ENCODE results near the gene COPS7A. TPM values are rescaled to one million over a fixed set of nuclear protein-coding genes. Genes with fewer than 3 reads are reported as not detected.
A peak's percentile ranks its signal among the peaks of the same experiment; 100 is the strongest.
"Not testable (repeated sequence)": the region's sequence is repeated elsewhere in the genome, so short reads cannot be mapped to it uniquely, and the experiment has no call there.

COPS7A gene
- total RNA-seq, 1 donor from 2014 or later = 47.4 TPM

GRCh38 chr12:6700646-6701051, 23.2 kb upstream of the COPS7A start, which contains the start of gene PIANP:
TSS of gene PIANP (minus strand) at chr12:6700815. CDS start at chr12:6698061, 2,754 bp downstream.
- peak; percentile 77 for ATAC-seq
- peak; percentile 72 for DNase-seq (ENCODE audit: low spot score)
- intact Hi-C loops (cut with DNase I) = no loop called here

GRCh38 chr12:6701078-6701768, 22.6 kb upstream of the COPS7A start:
- intact Hi-C loops (cut with DNase I) = no loop called here
- ATAC-seq (peak; percentile 21), DNase-seq (ENCODE audit: low spot score) (no peak)

- intact Hi-C loops (cut with DNase I) = no loop called here
- ATAC-seq (no peak), DNase-seq (ENCODE audit: low spot score) (no peak)
These were observed 20.2 kb upstream of the COPS7A start for GRCh38 chr12:6703631-6704030.

GRCh38 chr12:6708351-6708750, 15.5 kb upstream of the COPS7A start:
- ATAC-seq; intact Hi-C loops (cut with DNase I); DNase-seq (ENCODE audit: low spot score): not testable (repeated sequence)

GRCh38 chr12:6708960-6709394, 14.9 kb upstream of the COPS7A start:
- DNase-seq (ENCODE audit: low spot score) = no peak
- ATAC-seq = no peak
- intact Hi-C loops (cut with DNase I) = no loop called here

GRCh38 chr12:6716031-6716873, 7.6 kb upstream of the COPS7A start:
- DNase-seq (ENCODE audit: low spot score); intact Hi-C loops (cut with DNase I); ATAC-seq: not testable (repeated sequence)

GRCh38 chr12:6716874-6717437, 6.9 kb upstream of the COPS7A start:
- no peak for ATAC-seq

GRCh38 chr12:6722863-6723262, 983 bp upstream of the COPS7A start:
- DNase-seq (ENCODE audit: low spot score) (no peak), ATAC-seq (no peak)
- intact Hi-C loops (cut with DNase I) = no loop called here

More at GRCh38 chr12:6716874-6717437, 6.9 kb upstream of the COPS7A start:
- intact Hi-C loops (cut with DNase I) = no loop called here
- no peak for DNase-seq (ENCODE audit: low spot score)

GRCh38 chr12:6724409-6724797, 557 bp downstream of the COPS7A start:
- no peak for DNase-seq (ENCODE audit: low spot score)
- intact Hi-C loops (cut with DNase I) = no loop called here
- ATAC-seq = peak; percentile 23

GRCh38 chr12:6725350-6725749, 1.5 kb downstream of the COPS7A start:
- intact Hi-C loops (cut with DNase I) = no loop called here
- DNase-seq (ENCODE audit: low spot score) = no peak
- no peak for ATAC-seq

- intact Hi-C loops (cut with DNase I) = no loop called here
- no peak for ATAC-seq
These were observed 5.3 kb downstream of the COPS7A start for GRCh38 chr12:6729186-6729585.

GRCh38 chr12:6730169-6730568, 6.3 kb downstream of the COPS7A start:
- intact Hi-C loops (cut with DNase I) = no loop called here
- DNase-seq (ENCODE audit: low spot score) (no peak), ATAC-seq (no peak)

More at GRCh38 chr12:6729186-6729585, 5.3 kb downstream of the COPS7A start:
- DNase-seq (ENCODE audit: low spot score) = no peak

- intact Hi-C loops (cut with DNase I) = no loop called here
- DNase-seq (ENCODE audit: low spot score) (no peak), ATAC-seq (no peak)
These were observed 10.9 kb downstream of the COPS7A start for GRCh38 chr12:6734506-6735387.

- ATAC-seq = peak; percentile 92
- peak; percentile 78 for DNase-seq (ENCODE audit: low spot score)
- intact Hi-C loops (cut with DNase I) = no loop called here
These were observed 11.8 kb downstream of the COPS7A start for GRCh38 chr12:6735448-6736191.

GRCh38 chr12:6736754-6737153, 12.9 kb downstream of the COPS7A start:
- DNase-seq (ENCODE audit: low spot score) (no peak), ATAC-seq (no peak)
- intact Hi-C loops (cut with DNase I) = no loop called here

GRCh38 chr12:6742080-6742479, 18.2 kb downstream of the COPS7A start:
- ATAC-seq; intact Hi-C loops (cut with DNase I); DNase-seq (ENCODE audit: low spot score): not testable (repeated sequence)

GRCh38 chr12:6742834-6743233, 19.0 kb downstream of the COPS7A start:
- no peak for ATAC-seq
- intact Hi-C loops (cut with DNase I) = no loop called here
- DNase-seq (ENCODE audit: low spot score) = no peak

- intact Hi-C loops (cut with DNase I); ATAC-seq: not testable (repeated sequence)
These were observed 19.5 kb downstream of the COPS7A start for GRCh38 chr12:6743300-6743699.

More at GRCh38 chr12:6743300-6743699, 19.5 kb downstream of the COPS7A start:
- DNase-seq (ENCODE audit: low spot score) = not testable (repeated sequence)
